GM18517 (cell line): Measurements from ENCODE around the gene FZD10.

Source experiments
- ATAC-seq: cut with Tn5 transposase; IDR thresholded peaks from one replicate; pipeline ENCODE4 v1.9.1; 2021; ENCODE audit warnings: mild to moderate bottlenecking, moderate library complexity; ENCODE audit not compliant: unreplicated experiment

Gene FZD10

DNA sequence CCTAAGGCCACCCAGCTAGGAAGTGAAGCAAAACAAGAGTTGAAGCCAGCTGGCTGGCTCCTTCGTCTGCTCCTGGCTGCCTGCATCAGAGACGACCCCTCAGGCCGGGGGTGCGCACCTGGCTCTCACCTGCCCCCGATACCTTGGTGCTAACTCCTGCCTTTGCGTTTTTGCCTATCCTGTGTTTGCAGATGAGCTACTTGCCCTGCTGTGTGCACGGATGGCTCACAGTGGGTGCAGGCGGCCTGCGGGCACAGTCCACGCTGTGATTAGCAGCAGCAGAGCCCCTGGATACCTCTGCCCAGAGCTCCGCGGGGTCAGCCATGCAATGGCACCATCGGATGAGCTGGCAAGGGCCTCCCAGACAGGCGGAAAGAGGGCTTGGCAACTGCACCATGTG lies 31.2 kb upstream of the FZD10 start:
- no peak for ATAC-seq

DNA sequence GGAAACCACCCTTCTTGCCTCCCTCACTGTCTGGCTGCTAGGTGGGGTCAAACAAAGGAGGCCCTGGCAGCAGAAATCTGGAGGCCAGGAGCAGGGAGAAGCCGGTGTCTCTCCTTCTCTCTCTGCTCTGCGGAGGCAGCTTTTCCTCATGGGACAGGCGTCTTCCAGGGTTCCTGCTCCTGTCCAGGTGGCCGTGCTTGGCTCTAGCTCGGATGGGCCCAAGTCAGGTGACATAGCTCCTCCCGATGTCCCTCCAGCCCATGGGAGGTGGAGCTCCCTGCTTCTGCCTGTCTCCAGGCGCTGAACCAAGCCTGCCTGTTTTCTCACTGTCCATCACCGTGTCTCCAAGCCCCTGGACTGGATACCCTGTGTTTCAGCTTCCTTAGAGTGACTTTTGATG lies 30.5 kb upstream of the FZD10 start:
- no peak for ATAC-seq

DNA sequence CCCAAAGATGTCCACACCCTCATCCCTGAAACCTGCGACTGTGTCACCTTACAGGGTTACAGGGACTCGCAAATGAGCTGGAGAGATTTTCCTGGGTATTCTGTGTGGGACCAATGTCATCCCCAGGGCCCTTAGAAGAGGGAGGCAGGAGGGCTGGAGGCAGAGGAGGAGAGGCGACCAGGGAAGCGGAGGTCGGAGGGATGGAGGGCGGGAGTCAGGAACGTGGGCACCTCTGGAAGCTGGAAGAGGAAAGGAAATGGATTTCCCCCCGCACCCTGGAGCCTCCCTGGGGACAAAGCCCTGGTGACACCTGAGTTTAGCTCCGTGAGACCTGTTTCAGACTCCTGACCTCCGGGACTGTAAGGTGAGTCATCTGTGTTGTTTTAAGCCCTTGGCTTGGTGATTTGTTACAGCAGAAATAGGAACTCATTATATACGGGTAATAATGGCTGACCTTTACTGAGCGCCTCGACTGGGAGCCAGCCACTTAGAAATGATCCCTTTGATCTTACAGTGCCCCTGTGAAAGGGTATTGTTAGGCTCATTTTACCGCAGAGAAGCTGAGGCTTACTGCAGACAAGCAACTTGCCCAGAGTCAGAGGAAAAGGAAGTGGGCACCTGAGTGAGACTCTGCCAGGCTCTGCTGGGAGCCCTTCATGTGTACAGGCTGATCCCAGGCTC lies 29.3 kb upstream of the FZD10 start:
- no peak for ATAC-seq

DNA sequence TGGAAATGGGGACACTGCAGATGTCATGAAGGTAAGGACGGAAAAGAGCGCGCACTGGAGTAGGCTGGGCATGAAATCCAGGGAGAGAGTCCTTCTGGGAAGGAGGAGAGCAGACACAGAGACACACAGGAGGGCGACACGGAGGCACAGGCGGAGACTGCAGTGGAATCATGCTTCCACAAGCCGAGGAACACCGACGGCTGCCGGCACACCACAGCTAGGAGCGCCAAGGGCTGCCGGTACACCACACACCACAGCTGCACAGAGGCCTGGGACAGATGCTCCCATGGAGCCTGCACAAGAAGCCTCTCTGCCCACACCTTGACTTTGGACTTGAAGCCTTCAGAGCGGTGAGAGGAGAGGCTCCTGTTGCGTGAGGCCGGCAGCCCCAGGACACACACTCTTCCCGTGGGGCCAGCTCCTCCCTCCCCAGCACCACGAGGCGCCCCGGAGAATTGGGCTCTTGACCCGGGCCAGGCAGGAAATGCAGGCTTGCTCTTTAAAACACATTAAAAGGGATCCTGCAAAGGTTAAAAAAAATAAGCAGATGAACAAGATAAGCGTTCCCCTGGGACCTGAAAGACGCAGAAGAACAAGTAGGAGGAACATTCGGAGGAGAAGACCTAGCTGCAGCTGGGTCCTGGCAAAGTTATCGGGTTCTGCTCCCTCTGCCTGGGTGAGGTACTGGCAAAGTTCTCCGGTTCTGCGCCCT lies 28.3 kb upstream of the FZD10 start:
- no peak for ATAC-seq

DNA sequence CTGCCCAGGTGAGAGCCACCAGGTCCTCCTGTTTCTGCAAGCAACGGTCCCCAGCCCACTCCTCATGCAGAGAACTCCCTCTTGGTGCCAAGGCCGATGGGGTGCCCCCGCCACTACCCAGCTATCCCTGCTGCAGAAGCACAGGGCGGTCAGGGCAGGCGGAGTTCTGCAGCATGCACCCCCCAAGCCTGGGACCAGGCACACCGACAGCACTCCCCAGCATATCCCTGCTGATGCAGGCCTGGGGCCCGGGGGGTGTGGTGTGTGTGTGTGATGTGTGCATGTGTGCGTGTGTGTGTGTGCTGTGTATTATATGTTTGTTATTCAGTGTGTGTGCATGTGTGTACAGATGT lies 27.7 kb upstream of the FZD10 start:
- no peak for ATAC-seq

DNA sequence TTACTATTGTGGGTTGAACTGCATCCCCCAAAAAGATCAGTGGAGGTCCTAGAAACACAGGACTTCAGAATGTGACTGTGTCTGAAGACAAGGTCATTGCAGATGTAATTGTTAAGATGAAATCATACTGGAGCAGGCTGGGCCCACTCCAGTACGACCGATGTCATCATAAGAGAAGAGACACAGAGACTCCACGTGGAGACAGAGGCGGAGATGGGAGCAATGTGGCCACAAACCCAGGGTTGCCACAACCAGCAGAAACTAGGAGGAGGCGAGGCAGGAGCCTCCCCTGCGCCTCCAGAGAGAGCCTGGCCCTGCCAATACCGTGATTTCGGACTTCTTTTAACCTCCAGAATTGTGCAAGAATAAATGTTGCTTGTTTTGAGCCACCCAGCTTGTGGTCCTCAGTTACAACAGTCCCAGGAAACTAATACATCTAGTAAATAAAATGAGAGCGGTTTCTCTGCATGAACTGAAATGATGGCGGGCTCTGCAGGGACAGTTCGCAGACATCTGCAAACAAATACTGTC lies 25.7 kb upstream of the FZD10 start:
- no peak for ATAC-seq

DNA sequence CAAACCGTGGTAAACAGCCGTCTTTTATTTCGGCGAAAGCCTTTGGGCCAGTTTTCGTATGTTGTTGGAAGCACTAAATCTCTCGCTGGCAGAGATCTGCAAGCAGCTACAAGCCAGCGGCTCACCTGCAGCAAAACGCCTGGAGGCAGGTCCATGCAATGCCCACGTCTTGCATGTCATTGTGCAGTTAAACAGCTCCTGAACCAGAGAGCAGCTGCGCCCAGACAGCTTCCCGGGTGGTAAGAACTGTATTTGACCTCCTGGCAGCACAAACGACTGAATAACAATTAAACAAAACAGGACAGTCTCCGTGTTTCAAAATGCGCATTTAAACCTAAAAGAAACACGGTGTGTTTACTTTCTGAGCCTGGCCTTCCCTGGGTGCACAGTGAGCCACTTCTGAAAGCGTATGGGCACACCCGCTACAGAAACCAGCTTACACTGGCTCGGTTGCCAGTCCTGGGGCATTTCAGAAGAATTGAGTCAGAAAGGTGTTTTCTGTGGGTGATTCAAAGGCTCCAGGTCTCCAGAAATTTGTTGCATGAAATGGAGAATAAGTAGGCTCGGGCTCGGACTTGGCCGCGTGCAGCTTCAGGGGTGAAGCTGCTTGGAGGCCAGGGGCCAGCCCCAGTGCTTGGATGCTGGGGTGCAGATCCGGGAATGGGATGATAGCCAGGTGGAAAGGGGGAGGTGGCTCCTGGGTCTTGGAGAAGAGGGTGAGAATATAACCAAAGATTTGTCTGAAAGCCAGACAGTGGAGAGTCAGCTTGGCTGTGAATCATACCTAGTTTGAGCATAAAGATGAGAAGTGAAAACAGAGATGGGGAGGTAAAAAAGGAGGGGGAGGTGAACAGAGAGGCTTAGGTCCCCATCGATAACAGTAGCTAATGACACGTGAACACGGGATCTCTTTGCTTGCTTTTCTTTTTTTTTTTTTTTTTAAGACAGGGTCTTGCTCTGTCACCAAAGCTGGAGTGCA lies 24.9 kb upstream of the FZD10 start:
- ATAC-seq: no peak

DNA sequence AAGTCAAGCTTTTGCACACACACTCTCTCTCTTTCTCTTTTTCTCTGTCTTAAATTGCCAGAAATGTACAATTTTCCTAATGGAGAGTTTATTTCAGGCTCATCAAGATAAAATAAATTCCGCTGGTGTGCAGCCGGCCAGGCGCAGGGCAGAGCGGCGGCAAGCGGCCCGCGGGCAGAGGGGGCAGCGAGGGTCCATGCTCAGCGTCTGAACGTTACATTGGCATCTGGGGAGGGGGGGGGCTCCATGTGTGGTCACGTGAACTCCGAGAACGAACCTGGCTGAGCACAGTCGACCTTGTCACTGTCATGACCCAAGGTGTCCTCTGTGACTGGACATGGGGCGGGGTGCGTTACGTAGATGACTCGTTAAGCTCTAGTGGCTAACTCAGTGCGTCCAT lies 23.8 kb upstream of the FZD10 start:
- ATAC-seq: no peak

DNA sequence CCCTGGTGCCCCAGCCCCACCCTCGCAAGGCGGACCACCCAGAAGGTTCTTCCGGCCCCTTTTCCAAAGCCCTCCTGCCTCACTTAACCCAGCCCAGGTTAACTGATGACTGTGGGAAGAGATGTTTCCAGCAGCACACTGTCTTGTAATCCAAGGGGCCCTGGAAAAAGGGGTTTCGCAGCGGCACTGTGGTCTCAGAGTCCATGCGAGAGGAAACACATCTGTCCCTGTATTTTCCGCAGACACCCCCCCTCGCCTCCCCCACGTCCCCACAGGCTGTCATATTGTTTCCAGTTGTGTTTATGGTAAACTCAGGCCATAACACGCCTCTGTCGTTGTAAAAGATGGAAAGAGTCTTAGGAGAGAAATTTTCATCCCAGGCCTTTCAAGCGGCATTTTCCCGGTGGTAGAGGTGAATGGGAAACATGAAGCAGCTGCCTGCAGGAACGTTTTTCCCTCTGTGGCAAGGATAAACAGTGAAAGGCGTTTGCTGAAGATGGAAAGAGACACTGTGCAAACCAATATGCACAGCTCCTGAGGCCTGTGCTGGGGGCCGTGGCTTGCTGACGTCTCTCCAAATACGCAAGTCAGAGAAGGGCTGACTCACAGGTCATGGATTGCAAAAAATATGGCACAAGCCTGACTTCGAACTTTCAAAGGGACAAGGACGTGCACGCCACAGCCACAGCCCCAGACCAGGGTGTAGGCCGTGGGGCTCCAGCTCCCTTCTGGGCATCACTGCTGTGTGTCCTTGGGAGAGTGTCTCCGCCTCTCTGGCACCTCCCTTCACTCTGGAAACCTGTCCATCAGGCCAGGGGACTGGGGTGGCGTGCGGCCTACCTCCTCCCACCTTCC lies 22.5 kb upstream of the FZD10 start:
- ATAC-seq: no peak

DNA sequence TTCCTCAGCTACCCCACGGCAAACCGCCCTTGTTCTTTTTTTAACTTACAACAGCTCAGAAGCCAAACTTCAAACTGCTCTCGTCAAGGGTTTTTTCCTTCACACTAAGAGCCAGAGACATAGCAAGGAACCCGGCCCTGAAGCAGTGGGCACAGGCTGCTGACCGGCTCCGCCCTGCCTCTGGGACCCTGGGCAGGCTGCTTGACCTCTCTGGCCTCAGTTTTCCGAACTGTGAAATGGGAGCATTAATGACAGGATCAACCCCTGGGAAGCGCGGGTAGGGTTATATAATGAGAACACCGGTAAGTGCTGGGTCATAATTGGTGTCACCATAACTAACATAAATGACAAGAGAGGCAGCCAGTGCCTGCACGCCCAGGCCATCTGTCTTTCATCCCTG lies 21.2 kb upstream of the FZD10 start:
- ATAC-seq: no peak

DNA sequence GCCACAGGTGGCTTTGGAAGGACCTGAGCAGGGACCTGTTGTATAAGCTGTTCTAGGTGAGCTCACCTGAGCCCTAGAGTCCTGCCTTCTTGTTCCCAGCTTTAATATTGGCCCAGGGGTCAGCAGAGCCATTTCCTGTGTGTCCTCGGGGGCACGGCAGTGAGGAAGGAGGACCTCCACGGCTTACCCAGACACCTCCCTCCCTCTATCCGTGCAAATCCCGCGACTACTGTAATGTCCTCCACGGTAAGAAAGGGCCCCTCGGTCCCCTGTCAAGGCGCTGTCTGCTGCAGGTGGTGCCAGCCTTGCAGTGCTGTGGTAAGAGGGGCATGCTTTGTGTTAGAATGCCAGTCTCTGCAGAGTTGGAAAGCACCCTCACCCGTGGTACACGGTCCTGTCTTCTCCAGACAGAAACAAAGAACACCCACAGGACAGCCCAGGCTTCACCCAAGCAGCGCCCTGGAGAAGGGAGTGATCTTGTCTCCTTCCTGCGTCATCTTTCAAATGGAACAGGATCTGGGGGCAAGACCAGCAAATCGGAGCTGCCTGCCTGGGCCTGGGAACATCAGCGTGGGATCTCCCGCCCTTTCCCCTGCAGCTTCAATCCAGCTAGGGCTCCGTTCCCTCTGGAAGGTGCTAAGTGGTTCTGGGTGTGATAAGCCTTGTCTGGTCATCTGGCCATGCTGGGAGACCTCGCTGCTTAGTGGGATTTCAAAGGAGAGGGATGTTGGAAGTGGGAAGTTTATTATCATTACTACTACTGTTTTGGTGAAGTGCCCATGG lies 20.2 kb upstream of the FZD10 start:
- no peak for ATAC-seq

DNA sequence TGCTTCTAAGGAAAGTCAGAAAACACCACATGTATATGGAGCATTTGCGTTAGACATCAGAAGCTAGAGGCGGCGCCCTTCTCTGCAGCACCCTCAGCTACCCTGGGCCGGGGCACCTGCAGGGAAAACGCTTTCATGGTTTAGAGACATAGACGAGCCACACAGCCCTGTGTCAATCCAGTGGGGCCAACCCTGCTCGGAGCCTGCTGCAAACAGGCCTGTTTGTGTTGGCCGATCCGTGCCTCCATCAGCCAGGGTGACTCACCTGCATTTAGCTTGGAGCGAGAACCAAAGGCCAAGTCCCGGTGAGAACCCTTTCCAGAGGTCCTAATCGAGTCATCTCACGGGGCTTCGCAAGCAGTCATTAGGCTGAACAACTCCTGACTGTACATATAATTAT lies 19.5 kb upstream of the FZD10 start:
- no peak for ATAC-seq

DNA sequence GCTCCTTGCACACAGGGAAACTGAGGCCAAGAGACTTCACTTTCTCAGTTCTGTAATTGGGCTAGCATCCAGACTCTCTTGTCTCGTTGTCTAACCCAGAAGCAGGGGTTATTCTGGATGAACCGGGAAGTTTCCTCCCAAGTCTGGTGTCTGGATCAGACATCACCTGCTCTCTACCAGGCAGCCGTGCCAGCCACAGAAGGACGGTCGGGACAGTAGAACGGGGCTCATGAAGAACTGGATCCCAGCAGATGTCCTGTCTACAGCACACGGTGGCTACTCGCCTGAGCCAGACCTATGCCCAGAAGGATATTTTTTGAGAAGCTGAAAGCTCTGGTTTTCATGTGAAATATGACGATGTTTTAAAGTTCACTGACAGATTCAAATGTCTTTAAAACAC lies 19.1 kb upstream of the FZD10 start:
- ATAC-seq: no peak

DNA sequence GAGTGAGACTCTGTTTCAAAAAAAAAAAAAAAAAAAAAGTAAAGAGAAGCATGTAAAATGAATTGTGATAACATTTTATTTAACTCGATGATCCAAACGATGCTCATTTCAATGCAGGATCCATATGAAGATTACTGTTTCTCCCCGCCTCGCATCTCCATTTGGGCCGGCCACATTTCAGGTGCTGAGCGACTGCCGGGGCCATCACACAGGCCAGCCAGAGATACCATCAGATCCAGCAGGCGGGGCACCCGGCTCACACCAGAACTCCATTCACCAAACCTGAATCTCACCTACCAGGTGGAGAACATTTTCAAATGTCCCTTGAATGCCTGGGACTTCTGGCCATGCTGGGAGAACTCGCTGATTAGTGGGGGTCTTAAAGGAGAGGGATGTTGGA lies 18.0 kb upstream of the FZD10 start:
- ATAC-seq: no peak

DNA sequence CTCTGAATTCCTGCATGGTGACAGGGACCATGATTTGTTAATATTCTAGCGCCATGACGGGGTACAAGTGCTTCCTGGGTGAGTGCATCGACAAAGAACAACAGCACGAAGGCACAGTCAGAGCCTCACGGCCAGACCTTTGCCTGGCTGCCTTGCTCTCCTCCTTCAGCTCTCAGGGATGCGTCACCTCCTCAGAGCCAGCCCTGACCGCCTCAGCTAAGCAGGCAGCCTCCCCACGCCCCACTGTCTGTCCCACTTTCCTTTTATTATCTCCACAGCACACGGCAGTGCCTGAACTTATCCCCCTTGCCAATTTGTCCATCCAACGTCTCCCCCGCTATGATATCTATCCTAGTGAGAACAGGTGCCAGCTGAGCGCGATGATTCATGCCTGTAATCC lies 16.5 kb upstream of the FZD10 start:
- no peak for ATAC-seq

DNA sequence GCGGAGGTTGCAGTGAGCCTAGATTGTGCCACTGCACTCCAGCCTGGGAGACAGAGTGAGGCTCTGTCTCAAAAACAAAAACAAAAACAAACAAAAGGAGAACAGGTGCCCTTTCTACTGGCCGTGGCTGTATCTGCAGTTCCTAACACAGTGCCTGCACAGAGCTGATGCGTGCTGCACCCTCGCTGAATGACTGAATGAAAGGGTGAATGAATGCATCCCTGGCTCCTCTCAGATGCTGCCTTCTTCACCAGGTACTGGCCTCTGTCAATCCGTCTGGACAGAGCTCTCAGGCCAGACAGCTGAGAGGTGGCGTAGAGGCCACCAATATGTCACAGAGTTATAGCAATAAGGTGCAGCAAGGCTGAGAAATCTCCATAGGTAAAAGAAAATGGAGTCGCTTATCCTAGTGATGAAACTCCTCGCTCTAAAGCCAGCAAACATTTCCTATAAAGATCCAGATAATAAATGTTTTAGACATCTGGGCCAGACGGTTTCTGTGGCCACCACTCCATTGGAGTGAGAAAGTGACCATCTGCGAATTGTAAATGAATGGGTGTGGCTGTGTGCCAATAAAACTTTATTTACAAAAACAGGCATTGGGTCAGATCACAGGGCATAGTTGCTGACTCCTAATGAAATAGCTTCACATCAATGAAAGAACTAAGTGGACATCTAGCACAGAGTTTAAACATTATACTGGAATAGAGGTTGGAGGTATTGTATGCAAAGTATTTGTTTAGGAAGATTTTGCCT lies 15.9 kb upstream of the FZD10 start:
- ATAC-seq: no peak

DNA sequence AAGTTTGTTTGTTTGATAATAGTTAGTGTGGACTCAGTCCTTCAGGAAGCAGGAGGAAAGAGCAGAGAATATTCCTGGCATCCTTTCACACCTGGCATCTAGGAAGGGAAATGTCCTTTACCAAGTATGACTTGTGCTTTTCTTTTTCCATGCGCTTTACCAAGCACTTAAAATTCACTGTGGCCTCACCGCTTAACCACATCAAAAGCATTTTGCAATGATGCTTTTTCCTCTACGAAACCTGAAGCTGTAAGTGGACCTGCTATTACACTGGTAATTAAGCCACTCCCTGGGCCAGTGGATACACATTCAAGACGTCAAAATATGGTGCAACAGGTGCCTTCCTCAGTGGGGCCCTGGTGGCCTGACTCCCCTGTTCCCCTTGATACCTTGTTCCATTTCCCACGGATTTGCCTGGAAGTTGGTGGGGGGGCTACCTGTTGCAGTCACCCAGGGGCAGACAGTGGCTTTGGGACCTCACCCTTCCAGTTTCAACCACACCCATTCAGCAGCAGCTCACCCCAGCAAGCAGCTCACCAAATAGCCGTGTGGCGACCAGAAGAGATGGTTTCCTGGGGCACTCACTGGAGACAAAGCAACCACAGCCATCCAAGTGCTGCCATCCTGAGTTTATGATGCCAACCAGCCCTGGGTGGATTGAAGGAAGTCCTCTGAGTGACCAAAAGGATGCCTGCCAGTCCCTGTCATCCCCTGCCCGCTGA lies 14.2 kb upstream of the FZD10 start:
- ATAC-seq: no peak

DNA sequence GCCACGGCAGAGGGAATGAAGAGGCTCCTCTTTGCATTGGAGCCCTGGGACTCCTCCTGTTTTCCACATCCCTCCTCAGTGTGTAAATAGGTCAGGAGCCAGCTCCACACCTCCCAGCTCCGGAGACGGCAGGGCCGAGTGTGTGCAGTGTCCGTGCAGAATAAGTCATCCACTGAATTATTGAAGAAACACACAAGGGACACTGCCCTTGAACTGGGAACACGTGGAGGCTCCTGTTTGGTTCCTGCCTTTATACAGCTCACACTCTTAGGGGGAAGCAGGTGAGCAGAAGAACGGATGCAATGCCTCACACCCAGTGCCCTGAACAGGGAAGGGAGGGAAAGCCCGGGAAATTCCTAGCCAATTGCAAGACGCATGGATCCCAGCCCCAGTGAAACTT lies 10.4 kb upstream of the FZD10 start:
- ATAC-seq: no peak
